ENCODE data around the gene SEMA4G. TPM values are rescaled to one million over a fixed set of nuclear protein-coding genes. Genes with fewer than 3 reads are reported as not detected.

Gene SEMA4G
- total RNA-seq, 1 experiment from 2014 or later: 29.4 TPM

DNA sequence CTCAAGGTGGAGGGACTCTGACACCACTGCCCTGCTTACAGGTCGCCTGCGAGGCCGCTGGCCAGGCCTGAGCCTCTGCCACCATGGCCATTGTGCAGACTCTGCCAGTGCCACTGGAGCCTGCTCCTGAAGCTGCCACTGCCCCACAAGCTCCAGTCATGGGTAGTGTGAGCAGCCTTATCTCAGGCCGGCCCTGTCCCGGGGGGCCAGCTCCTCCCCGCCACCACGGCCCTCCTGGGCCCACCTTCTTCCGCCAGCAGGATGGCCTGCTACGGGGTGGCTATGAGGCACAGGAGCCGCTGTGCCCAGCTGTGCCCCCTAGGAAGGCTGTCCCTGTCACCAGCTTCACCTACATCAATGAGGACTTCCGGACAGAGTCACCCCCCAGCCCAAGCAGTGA, 33.2 kb downstream of the SEMA4G start:
- ChIA-PET POLR2A (no interaction called here), RAD21 (ENCODE audit: low non-redundant PET in 1 of 2, low total read pairs in 2 of 2, uncharacterized antibody in 2 of 2, unreplicated experiment in 2 of 2) (no interaction called here), CTCF (interaction anchor here (1.3 to 8.3 kb wide), 3 partner anchors 7 to 28 kb away, joined by 3 to 118 read pairs (median 3); partner anchors contain the start of genes PDZD7 and SFXN3)
- Histone ChIP-seq H3K79me2 (ENCODE audit: insufficient read depth, low read length) (peaks cover 48% of the 10 kb centered on the region), H3K27me3 (ENCODE audit: insufficient read depth, low read length) (no peaks in the 10 kb centered on the region), H3K36me3 (ENCODE audit: control insufficient read depth in 1 of 2, insufficient read depth in 2 of 2, low read length in 2 of 2) (peaks cover 12 to 15% of the 10 kb centered on the region in 2 experiments; a peak in 3 of 4 replicates), H3K9ac (ENCODE audit: low read length) (0 out of 2 replicates have a peak overlapping the region, but pooled peaks have one; percentile 13), H3K4me1 (ENCODE audit: control insufficient read depth in 1 of 2, insufficient read depth in 2 of 2, low read length in 2 of 2) (peaks cover 14 to 30% of the 10 kb centered on the region in 2 experiments; a peak in 3 of 4 replicates), H4K20me1 (ENCODE audit: insufficient read depth) (no peaks in the 10 kb centered on the region), H3K4me3 (replicated peaks in 1 of 2; ENCODE audit: low read depth in 1 of 2, low read length in 2 of 2) (no peak overlapping the region), H2AFZ (ENCODE audit: low read depth, low read length, poor library complexity, severe bottlenecking) (no peak overlapping the region), H3K9me2 (ENCODE audit: insufficient read depth) (no peaks in the 10 kb centered on the region), H3K27ac (ENCODE audit: low read depth, low read length) (peak overlapping the region; percentile 14; the same call in 1 of the 2 replicates), H3K9me3 (ENCODE audit: control insufficient read depth in 1 of 2, insufficient read depth in 1 of 2, low read depth in 1 of 2, low read length in 2 of 2) (no peaks in the 10 kb centered on the region), H3K4me2 (ENCODE audit: low read length) (no peak overlapping the region)
- ATAC-seq (no peak), DNase-seq (ENCODE audit: low read depth, low spot score) (no peak)
- intact Hi-C loops (cut with micrococcal nuclease): no loop called here
- no TSS peak for BruUV-seq (replicated peaks)
- no peak for TF ChIP-seq EZH2phosphoT487 (IDR thresholded peaks at IDR 0.05; ENCODE audit: borderline replicate concordance)
- TF ChIP-seq TCF7L2 (IDR thresholded peaks at IDR 0.05; ENCODE audit: borderline replicate concordance, extremely low read depth, insufficient read depth, insufficient read length): no peak
- TF ChIP-seq SIN3A (IDR thresholded peaks at IDR 0.05; ENCODE audit: low read depth): no peak
- TF ChIP-seq, protein P1, sequence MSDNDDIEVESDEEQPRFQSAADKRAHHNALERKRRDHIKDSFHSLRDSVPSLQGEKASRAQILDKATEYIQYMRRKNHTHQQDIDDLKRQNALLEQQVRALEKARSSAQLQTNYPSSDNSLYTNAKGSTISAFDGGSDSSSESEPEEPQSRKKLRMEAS (IDR thresholded peaks at IDR 0.05): no peak
- TF ChIP-seq, protein P2, sequence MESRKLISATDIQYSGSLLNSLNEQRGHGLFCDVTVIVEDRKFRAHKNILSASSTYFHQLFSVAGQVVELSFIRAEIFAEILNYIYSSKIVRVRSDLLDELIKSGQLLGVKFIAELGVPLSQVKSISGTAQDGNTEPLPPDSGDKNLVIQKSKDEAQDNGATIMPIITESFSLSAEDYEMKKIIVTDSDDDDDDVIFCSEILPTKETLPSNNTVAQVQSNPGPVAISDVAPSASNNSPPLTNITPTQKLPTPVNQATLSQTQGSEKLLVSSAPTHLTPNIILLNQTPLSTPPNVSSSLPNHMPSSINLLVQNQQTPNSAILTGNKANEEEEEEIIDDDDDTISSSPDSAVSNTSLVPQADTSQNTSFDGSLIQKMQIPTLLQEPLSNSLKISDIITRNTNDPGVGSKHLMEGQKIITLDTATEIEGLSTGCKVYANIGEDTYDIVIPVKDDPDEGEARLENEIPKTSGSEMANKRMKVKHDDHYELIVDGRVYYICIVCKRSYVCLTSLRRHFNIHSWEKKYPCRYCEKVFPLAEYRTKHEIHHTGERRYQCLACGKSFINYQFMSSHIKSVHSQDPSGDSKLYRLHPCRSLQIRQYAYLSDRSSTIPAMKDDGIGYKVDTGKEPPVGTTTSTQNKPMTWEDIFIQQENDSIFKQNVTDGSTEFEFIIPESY (IDR thresholded peaks at IDR 0.05; ENCODE audit: extremely low read depth, insufficient replicate concordance, low read length): no peak
- TF ChIP-seq CBX3 (IDR thresholded peaks at IDR 0.05; ENCODE audit: low read depth): no peak
- no peak for TF ChIP-seq JUND (IDR thresholded peaks at IDR 0.05)
- TF ChIP-seq ZFX (IDR thresholded peaks at IDR 0.05): no peak
- TF ChIP-seq, protein P3, sequence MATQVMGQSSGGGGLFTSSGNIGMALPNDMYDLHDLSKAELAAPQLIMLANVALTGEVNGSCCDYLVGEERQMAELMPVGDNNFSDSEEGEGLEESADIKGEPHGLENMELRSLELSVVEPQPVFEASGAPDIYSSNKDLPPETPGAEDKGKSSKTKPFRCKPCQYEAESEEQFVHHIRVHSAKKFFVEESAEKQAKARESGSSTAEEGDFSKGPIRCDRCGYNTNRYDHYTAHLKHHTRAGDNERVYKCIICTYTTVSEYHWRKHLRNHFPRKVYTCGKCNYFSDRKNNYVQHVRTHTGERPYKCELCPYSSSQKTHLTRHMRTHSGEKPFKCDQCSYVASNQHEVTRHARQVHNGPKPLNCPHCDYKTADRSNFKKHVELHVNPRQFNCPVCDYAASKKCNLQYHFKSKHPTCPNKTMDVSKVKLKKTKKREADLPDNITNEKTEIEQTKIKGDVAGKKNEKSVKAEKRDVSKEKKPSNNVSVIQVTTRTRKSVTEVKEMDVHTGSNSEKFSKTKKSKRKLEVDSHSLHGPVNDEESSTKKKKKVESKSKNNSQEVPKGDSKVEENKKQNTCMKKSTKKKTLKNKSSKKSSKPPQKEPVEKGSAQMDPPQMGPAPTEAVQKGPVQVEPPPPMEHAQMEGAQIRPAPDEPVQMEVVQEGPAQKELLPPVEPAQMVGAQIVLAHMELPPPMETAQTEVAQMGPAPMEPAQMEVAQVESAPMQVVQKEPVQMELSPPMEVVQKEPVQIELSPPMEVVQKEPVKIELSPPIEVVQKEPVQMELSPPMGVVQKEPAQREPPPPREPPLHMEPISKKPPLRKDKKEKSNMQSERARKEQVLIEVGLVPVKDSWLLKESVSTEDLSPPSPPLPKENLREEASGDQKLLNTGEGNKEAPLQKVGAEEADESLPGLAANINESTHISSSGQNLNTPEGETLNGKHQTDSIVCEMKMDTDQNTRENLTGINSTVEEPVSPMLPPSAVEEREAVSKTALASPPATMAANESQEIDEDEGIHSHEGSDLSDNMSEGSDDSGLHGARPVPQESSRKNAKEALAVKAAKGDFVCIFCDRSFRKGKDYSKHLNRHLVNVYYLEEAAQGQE (IDR thresholded peaks at IDR 0.05; ENCODE audit: low read depth): no peak
- TF ChIP-seq, protein P4, sequence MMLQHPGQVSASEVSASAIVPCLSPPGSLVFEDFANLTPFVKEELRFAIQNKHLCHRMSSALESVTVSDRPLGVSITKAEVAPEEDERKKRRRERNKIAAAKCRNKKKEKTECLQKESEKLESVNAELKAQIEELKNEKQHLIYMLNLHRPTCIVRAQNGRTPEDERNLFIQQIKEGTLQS (IDR thresholded peaks at IDR 0.05): no peak
- TF ChIP-seq SP1 (IDR thresholded peaks at IDR 0.05; ENCODE audit: low read depth): no peak

Data from HCT116 (cell line).